ENCODE results near the gene USP17L28. TPM values are rescaled to one million over a fixed set of nuclear protein-coding genes. Genes with fewer than 3 reads are reported as not detected.
"Not testable (repeated sequence)": the region's sequence is repeated elsewhere in the genome, so short reads cannot be mapped to it uniquely, and the experiment has no call there.

USP17L28 gene
- total RNA-seq: not detected

DNA sequence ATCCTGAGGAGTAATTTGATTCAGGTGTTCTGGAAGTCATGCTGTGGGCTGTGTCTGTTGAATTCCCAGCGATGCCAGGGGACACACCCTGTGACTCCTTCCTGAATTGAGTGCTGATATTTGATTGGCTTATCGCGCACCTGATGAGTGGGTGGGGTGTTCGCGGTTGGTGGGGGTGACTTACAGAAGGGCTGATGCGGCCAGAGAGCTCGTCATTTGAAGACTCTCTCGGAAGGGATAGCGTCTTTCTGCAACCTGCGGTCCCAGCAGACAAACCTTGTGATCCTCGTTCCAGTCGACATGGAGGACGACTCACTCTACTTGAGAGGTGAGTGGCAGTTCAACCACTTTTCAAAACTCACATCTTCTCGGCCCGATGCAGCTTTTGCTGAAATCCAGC is at the start of gene USP17L28:
Gene USP17L28 (plus strand): TSS at position 301 of the 400 bp plus-strand sequence. CDS start 0 bp downstream, at position 301.
- H3K27me3 ChIP-seq; intact Hi-C loops (cut with DNase I); H3K4me1 ChIP-seq; DNase-seq; H3K4me3 ChIP-seq (replicated peaks in 1 of 3); H3K36me3 ChIP-seq; H3K27ac ChIP-seq; H3K9me3 ChIP-seq: not testable (repeated sequence)
- no CpG with 5 or more reads among the region's 15 CpGs for WGBS, 2 donors

GRCh38 chr4:9324191-9324590 is 24.5 kb upstream of the USP17L28 start:
- H3K4me3 ChIP-seq (replicated peaks in 1 of 3); intact Hi-C loops (cut with DNase I); H3K27me3 ChIP-seq; H3K9me3 ChIP-seq; H3K27ac ChIP-seq; H3K4me1 ChIP-seq; DNase-seq; H3K36me3 ChIP-seq: not testable (repeated sequence)
- WGBS, 2 donors: 89 to 93% methylated on average over 5 of the region's 13 CpGs

GRCh38 chr4:9324865-9325264 is 23.8 kb upstream of the USP17L28 start, which contains the start of gene USP17L24:
Gene USP17L24 (plus strand): TSS chr4:9325165. CDS start chr4:9325165, 0 bp downstream.
- intact Hi-C loops (cut with DNase I); H3K4me1 ChIP-seq; H3K9me3 ChIP-seq; H3K27me3 ChIP-seq; H3K4me3 ChIP-seq (replicated peaks in 1 of 3); DNase-seq; H3K36me3 ChIP-seq; H3K27ac ChIP-seq: not testable (repeated sequence)
- WGBS, 2 donors: no CpG with 5 or more reads among the region's 15 CpGs

- H3K4me3 ChIP-seq (replicated peaks in 1 of 3); H3K9me3 ChIP-seq; H3K27me3 ChIP-seq; H3K36me3 ChIP-seq; intact Hi-C loops (cut with DNase I); H3K4me1 ChIP-seq; H3K27ac ChIP-seq; DNase-seq: not testable (repeated sequence)
- WGBS, 2 donors: no CpG with 5 or more reads among the region's 15 CpGs
Observed at GRCh38 chr4:9329611-9330010, 19.1 kb upstream of the USP17L28 start, which contains the start of gene USP17L25. Gene USP17L25 (plus strand): TSS chr4:9329911. CDS start chr4:9329911, 0 bp downstream.

DNA sequence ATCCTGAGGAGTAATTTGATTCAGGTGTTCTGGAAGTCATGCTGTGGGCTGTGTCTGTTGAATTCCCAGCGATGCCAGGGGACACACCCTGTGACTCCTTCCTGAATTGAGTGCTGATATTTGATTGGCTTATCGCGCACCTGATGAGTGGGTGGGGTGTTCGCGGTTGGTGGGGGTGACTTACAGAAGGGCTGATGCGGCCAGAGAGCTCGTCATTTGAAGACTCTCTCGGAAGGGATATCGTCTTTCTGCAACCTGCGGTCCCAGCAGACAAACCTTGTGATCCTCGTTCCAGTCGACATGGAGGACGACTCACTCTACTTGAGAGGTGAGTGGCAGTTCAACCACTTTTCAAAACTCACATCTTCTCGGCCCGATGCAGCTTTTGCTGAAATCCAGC is 14.3 kb upstream of the USP17L28 start, which contains the start of gene USP17L26:
Gene USP17L26 (plus strand): TSS at position 301 of the 400 bp plus-strand sequence. CDS start 0 bp downstream, at position 301.
- H3K4me1 ChIP-seq; DNase-seq; H3K27ac ChIP-seq; H3K9me3 ChIP-seq; intact Hi-C loops (cut with DNase I); H3K4me3 ChIP-seq (replicated peaks in 1 of 3); H3K36me3 ChIP-seq; H3K27me3 ChIP-seq: not testable (repeated sequence)
- WGBS, 2 donors: no CpG with 5 or more reads among the region's 15 CpGs

DNA sequence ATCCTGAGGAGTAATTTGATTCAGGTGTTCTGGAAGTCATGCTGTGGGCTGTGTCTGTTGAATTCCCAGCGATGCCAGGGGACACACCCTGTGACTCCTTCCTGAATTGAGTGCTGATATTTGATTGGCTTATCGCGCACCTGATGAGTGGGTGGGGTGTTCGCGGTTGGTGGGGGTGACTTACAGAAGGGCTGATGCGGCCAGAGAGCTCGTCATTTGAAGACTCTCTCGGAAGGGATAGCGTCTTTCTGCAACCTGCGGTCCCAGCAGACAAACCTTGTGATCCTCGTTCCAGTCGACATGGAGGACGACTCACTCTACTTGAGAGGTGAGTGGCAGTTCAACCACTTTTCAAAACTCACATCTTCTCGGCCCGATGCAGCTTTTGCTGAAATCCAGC is 9.6 kb upstream of the USP17L28 start, which contains the start of gene USP17L5:
Gene USP17L5 (plus strand): TSS at position 301 of the 400 bp plus-strand sequence. CDS start 0 bp downstream, at position 301.
- H3K4me1 ChIP-seq; H3K9me3 ChIP-seq; intact Hi-C loops (cut with DNase I); H3K36me3 ChIP-seq; H3K4me3 ChIP-seq (replicated peaks in 1 of 3); H3K27me3 ChIP-seq; DNase-seq; H3K27ac ChIP-seq: not testable (repeated sequence)
- whole genome bisulfite sequencing, 2 donors: no CpG with 5 or more reads among the region's 15 CpGs

GRCh38 chr4:9343848-9344247 is 4.8 kb upstream of the USP17L28 start, which contains the start of gene USP17L27:
Gene USP17L27 (plus strand): TSS chr4:9344148. CDS start chr4:9344148, 0 bp downstream.
- H3K4me3 ChIP-seq (replicated peaks in 1 of 3); intact Hi-C loops (cut with DNase I); H3K36me3 ChIP-seq; H3K4me1 ChIP-seq; H3K27ac ChIP-seq; DNase-seq; H3K9me3 ChIP-seq; H3K27me3 ChIP-seq: not testable (repeated sequence)
- no CpG with 5 or more reads among the region's 15 CpGs for WGBS, 2 donors

DNA sequence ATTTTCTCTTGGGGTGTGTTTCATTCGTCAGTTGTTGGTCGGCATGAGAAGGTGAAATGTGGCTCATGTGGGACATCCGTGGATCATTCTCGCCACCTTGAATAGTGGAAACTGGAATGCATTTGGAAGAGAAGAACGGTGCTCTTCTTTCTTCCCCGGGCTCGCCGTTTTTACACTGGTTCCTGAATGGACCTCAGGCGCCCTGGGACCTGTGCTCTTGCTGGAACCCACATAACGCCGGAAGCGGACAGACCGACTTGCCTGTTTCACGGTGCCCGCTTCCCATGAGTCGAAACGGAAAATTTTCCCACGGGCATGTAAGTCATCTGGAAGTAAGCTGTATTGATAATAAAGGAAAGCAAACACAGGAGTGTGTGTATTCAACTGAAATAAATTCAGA is 2.2 kb downstream of the USP17L28 start:
- H3K27me3 ChIP-seq; H3K27ac ChIP-seq; H3K4me3 ChIP-seq (replicated peaks in 1 of 3); H3K4me1 ChIP-seq; intact Hi-C loops (cut with DNase I); DNase-seq; H3K36me3 ChIP-seq; H3K9me3 ChIP-seq: not testable (repeated sequence)
- no CpG with 5 or more reads among the region's 18 CpGs for WGBS, 2 donors

DNA sequence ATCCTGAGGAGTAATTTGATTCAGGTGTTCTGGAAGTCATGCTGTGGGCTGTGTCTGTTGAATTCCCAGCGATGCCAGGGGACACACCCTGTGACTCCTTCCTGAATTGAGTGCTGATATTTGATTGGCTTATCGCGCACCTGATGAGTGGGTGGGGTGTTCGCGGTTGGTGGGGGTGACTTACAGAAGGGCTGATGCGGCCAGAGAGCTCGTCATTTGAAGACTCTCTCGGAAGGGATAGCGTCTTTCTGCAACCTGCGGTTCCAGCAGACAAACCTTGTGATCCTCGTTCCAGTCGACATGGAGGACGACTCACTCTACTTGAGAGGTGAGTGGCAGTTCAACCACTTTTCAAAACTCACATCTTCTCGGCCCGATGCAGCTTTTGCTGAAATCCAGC is 4.6 kb downstream of the USP17L28 start, which contains the start of gene USP17L29:
Gene USP17L29 (plus strand): TSS at position 301 of the 400 bp plus-strand sequence. CDS start 0 bp downstream, at position 301.
- WGBS, 2 donors: no CpG with 5 or more reads among the region's 15 CpGs
- H3K4me1 ChIP-seq; H3K9me3 ChIP-seq; H3K27ac ChIP-seq; intact Hi-C loops (cut with DNase I); H3K4me3 ChIP-seq (replicated peaks in 1 of 3); DNase-seq; H3K36me3 ChIP-seq; H3K27me3 ChIP-seq: not testable (repeated sequence)

DNA sequence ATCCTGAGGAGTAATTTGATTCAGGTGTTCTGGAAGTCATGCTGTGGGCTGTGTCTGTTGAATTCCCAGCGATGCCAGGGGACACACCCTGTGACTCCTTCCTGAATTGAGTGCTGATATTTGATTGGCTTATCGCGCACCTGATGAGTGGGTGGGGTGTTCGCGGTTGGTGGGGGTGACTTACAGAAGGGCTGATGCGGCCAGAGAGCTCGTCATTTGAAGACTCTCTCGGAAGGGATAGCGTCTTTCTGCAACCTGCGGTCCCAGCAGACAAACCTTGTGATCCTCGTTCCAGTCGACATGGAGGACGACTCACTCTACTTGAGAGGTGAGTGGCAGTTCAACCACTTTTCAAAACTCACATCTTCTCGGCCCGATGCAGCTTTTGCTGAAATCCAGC is 14.1 kb downstream of the USP17L28 start, which contains the start of gene USP17L30:
Gene USP17L30 (plus strand): TSS at position 301 of the 400 bp plus-strand sequence. CDS start 0 bp downstream, at position 301.
- H3K27ac ChIP-seq; H3K36me3 ChIP-seq; H3K27me3 ChIP-seq; DNase-seq; H3K4me1 ChIP-seq; intact Hi-C loops (cut with DNase I); H3K4me3 ChIP-seq (replicated peaks in 1 of 3); H3K9me3 ChIP-seq: not testable (repeated sequence)
- WGBS, 2 donors: no CpG with 5 or more reads among the region's 15 CpGs

GRCh38 chr4:9379881-9380280 is 31.2 kb downstream of the USP17L28 start:
- H3K4me3 ChIP-seq (replicated peaks in 1 of 3); H3K4me1 ChIP-seq; H3K9me3 ChIP-seq; H3K27ac ChIP-seq; H3K36me3 ChIP-seq; H3K27me3 ChIP-seq; intact Hi-C loops (cut with DNase I): not testable (repeated sequence)
- 13 to 42% methylated on average over 1 of the region's 1 CpG for WGBS, 2 donors
- peak; percentile 60 to 66 for DNase-seq

All from thyroid gland (tissue), 4 donors.